ENCODE measurements around the gene TMEM212.

The TMEM212 gene

GRCh38 chr3:171862993-171863521, 19.9 kb downstream of the TMEM212 start:
- no peak for DNase-seq

DNA sequence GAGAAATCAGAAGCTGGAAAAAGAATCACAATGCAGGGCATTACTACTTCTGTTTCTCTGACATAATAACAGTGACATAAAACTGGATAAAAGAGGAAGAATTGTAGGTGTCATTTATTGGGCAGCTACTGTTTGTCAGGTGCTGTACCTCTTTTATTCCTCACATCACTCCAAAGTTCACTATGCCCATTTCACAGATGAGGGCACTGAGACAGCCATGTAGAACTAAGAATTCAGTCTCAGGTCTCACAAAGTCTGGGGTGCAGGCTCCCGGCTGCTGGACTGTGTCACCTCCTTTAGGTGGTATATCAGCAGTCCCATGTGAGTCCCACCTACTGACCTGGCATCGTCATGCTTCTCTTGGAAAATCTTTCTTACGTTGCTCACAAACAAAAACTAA, 20.8 kb downstream of the TMEM212 start:
- DNase-seq: no peak

GRCh38 chr3:171865191-171865865, 22.2 kb downstream of the TMEM212 start:
- DNase-seq: no peak

DNA sequence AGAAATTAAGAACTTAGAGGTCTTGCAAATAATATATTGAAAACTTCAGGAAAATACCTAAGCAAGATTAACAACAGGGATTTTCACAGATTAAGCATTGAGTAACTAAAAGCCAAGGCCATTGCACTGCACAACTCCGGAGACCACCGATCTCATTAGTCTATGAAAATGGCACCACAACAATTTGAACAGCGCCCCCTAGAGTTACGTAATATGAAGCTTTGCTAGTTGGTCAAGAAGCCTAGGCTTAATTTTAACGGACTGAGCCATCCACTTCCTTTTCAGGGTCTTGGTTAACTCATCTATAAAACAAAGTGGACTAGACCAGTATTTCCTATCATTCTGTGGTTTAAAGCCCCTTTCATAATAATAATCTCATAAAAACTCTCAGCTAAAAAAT, 24.8 kb downstream of the TMEM212 start:
- no peak for DNase-seq

- no peak for DNase-seq
These were observed 28.5 kb downstream of the TMEM212 start for GRCh38 chr3:171871392-171872274.

DNA sequence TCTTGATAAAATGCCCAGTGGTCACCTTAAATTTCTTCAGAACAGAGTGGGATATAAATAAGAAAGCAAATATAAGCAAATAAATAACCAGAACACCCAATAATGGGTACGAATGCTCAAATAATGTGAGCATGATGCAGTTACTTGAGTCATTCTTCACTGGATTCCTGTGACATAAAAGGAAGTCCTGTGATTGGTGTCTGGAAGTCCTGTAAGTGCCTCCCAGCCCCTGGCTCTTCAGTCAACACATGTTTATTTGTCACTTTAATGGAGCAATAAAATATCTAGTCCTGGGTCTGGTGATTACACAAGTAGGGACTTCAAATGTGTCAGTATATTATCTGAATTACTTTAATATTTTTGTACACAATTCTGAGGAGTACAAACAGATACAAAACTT, 30.4 kb downstream of the TMEM212 start:
- DNase-seq: no peak

- DNase-seq: no peak
These were observed 31.1 kb downstream of the TMEM212 start for GRCh38 chr3:171874251-171874681.

DNA sequence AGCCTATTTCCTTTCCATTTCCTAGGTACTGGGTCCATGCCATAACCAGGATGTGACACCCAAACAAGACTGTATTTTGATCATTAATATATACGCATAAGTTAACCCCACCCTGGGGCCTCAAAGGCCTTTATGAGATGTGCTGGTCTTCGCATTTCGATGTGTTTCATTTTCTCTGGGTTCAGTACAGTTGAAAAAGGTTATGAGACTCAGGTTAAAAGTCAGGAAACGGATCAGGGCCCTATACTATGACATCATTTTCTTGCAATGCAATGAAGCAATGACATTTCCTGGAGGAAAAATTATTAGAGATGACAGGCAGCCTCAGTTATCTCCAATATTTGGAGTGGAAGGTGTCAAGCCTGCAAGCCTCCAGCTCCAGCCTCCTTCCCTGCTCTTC, 31.7 kb downstream of the TMEM212 start:
- no peak for DNase-seq

- no peak for DNase-seq
These were observed 32.8 kb downstream of the TMEM212 start for GRCh38 chr3:171875923-171876412.

- DNase-seq: no peak
These were observed 33.6 kb downstream of the TMEM212 start for GRCh38 chr3:171876680-171877147.

- DNase-seq: no peak
These were observed 35.5 kb downstream of the TMEM212 start for GRCh38 chr3:171878461-171879225.

DNA sequence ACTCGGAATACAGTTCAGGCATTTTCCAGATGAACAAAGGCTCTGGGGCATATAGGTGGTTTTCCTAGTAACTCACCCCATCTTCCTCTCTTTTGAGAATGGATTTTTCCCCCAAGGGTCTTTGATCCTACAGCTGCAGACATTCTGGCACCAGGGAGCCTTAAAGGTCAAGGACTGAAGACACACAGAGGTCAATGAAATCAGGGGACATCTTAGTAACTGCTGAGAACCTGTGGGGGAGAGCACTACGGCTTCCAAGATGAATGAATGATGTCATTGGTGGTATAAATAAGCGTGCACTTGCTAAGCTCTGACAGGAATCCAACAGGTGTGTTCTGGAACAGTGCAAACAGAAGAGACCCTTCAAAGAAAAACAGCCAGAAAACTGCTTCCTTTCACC, 36.3 kb downstream of the TMEM212 start:
- DNase-seq: no peak

GRCh38 chr3:171880101-171880870, 37.1 kb downstream of the TMEM212 start:
- DNase-seq: no peak

DNA sequence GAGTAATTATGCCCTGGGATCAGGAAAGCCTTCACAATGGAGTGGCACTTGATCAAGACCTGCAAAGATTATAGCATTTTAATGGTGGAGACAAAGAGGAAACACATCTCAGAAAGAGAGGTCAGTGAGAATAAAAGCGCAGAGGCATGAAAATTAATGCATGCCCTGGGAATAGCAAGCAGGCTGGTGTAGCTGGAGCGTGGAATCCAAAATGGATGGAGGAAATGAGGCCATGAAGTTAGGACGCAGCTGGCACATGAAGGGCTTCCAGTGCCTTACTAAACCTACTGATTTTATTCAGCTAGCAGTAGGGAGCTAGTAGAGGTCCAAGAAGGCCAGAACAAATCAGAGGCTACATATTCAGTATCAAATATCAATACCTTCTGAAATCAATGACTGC, 38.1 kb downstream of the TMEM212 start:
- peak; percentile 44 to 63 for DNase-seq

DNA sequence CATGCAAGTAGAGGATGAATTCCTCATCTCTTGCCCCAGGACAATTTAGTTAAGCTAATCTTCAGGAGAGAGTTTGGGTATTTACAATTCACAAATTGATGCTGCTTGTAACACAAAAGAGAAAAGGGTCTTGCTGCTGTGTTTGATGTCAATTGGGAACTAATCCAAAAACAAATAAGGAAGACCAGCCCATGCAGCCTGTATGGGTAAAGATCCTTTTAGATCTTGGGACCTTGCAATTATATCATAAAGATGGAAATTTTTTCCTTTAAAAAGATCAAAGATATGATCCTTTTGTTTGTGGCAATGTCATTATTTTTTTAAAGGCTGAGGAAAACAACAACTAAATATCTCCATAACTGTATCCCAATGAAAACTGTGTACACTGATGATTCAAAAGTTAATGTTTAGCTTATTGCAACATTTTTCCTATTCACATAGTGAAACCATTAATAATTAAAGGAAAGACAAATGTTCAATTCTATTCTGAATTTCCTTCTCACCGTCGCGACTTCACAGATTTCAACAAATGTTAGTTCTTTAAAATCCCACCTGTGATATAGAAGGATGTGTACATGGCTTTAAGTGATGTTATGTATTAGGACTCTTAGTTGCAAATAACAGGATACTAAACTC, 40.2 kb downstream of the TMEM212 start:
- no peak for DNase-seq

GRCh38 chr3:171883893-171884279, 40.7 kb downstream of the TMEM212 start:
- DNase-seq: no peak

- no peak for DNase-seq
These were observed 45.3 kb downstream of the TMEM212 start for GRCh38 chr3:171888466-171888865.

DNA sequence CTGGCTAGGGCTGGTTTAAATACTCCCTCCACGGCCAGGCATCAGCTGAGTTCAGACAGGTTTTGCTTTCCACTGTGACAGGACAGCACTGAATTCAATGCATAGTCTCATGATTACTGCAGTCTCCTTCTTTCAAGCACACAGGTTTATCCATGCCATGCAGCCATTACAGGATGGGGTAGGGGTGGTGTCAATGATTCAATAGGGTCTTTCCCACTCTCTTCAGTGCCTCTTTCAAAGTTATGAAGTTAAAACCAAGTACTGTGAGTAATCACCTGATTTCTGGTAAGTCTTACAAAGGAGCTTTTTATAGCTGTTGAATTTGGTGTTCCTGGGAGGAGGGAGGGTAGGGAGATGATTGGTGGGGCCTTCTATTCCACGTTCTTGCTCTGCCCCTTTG, 47.2 kb downstream of the TMEM212 start:
- no peak for DNase-seq

DNA sequence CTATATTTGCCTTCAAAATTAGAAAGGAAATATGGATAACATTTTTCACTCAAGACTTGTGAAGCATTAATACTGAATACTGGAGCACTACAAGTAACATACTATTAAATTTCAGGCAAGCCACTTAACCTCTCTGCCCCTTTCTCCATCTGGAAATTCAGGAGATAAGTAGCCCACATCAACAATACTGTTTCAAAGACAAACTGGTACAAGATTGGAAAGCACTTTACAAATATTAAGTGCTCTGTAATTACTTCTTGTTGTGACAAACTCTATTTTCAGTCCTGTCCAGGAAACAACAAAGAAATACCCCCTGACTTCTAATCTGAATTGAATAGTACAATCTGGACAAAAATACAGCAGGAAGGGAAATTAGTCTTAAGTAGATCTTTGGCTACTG, 49.3 kb downstream of the TMEM212 start:
- DNase-seq: no peak

DNA sequence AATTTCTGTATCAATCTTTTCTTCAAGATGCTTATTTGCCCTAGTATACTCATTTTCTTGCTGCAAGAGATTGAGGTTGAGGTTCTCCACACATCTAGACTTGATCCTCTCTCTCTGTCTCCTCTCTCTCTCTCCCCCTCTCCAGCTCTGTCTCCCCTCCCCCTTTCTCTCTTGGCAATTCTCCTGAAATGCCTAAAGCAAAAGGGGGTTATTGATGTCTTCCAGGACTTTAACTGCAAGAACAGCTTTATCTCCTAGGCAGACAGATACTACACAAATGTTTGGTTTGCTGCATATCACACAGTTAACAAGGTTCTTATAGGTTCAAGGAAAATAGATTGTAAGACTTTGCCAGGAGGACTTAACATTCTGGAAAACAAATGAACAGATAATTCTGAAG, 52.1 kb downstream of the TMEM212 start:
- DNase-seq: no peak

GRCh38 chr3:171895900-171896299, 52.8 kb downstream of the TMEM212 start:
- DNase-seq: no peak

- DNase-seq: no peak
These were observed 53.2 kb downstream of the TMEM212 start for GRCh38 chr3:171896316-171896715.
